H1 (cell line): ENCODE data around the gene MGMT. TPM values are rescaled to one million over a fixed set of nuclear protein-coding genes. Genes with fewer than 3 reads are reported as not detected.

ENCODE experiments used
- BACH1 ChIP-seq: IDR thresholded peaks from 2 replicates; pipeline ENCODE4 v1.6.1; 2012; ENCODE audit warnings: low read length, improper control_type of control experiment
- CBX5 ChIP-seq: fragments of 300-800, 300-1000 bp; sonication (generic); IDR thresholded peaks from 2 replicates; pipeline ENCODE4 v1.7.1; 2016; ENCODE audit warnings: antibody characterized with exemption, low read length, low read depth
- CBX8 ChIP-seq: fragments of 300-800, 300-1000 bp; sonication (generic); IDR thresholded peaks from 2 replicates; pipeline ENCODE4 v1.7.1; 2016; ENCODE audit warnings: low read depth, low read length, borderline replicate concordance
- CEBPB ChIP-seq: IDR thresholded peaks from 2 replicates; pipeline ENCODE4 v1.6.1; 2012; ENCODE audit warnings: low read depth, low read length
- CHD1 ChIP-seq: IDR thresholded peaks from 2 replicates; pipeline ENCODE4 v1.6.1; 2012; ENCODE audit warnings: low read depth, low read length, improper control_type of control experiment
- EGR1 ChIP-seq: IDR thresholded peaks from 2 replicates; pipeline ENCODE4 v1.6.1; 2011; ENCODE audit warnings: low read depth, low read length, borderline replicate concordance
- KDM4A ChIP-seq: IDR thresholded peaks from one replicate; pipeline ENCODE4 v1.7.1; 2012; ENCODE audit warnings: low read depth, mild to moderate bottlenecking, moderate library complexity, low read length, inconsistent platforms; ENCODE audit not compliant: severe bottlenecking
- RAD21 ChIP-seq, 2 experiments: IDR thresholded peaks in 1 of 2; conservative IDR thresholded peaks in 1 of 2; 2 replicates each; pipeline ENCODE4 v1.6.1; 2011; ENCODE audit warnings: low read depth in 2 of 2, low read length in 2 of 2, improper control_type of control experiment in 1 of 2, inconsistent platforms in 1 of 2, mild to moderate bottlenecking in 1 of 2, moderate library complexity in 1 of 2
- polyA plus RNA-seq, 7 experiments: library from polyadenylated mRNA; depleted of rRNA in 3 of 7; stranded (reverse) in 5 of 7; unstranded in 2 of 7; fragments of >200 nt in 5 of 7; fragments of 200-250 nt in 2 of 7; gene quantifications; 1 replicate in 5 of 7; 2 replicates in 1 of 7; 4 replicates in 1 of 7; pipeline versions ENCODE4 v1.2.1 to v1.2.3, GENCODE V29; 2011 to 2013; ENCODE audit warnings: missing spikeins in 2 of 7, mixed read lengths in 2 of 7
- total RNA-seq: library from RNA; stranded (reverse); fragmentation: NEBNext Ultra II Directional; extraction: Animal tissue kit (Norgen Biotek cat#: 25700); gene quantifications from 2 replicates; pipeline ENCODE4 v1.2.1, GENCODE V29; 2021

The MGMT gene
- total and polyA plus RNA-seq, 2 of the 8 experiments (the other 6 are each of a cell fraction or from before 2014, with no cell fraction given) = 9.9 to 10.7 TPM

GRCh38 chr10:129514568-129515451, 47.8 kb downstream of the MGMT start (continued):
- TF ChIP-seq BACH1 (no peak), EGR1 (no peak), CBX8 (no peak), CEBPB (no peak), CHD1 (no peak), CBX5 (no peak), RAD21 (IDR thresholded peaks at IDR 0.05 in 1 of 2, conservative IDR thresholded peaks at IDR 0.05 in 1 of 2; ENCODE audit: low read depth in 2 of 2, low read length in 2 of 2) (no peak), KDM4A (no peak)
